Keratinocyte (primary cell): Measurements from ENCODE around the gene SLC25A39. TPM values are rescaled to one million over a fixed set of nuclear protein-coding genes. Genes with fewer than 3 reads are reported as not detected.
A peak's percentile ranks its signal among the peaks of the same experiment; 100 is the strongest.

Experiments used
- DNase-seq: peaks from one replicate; pipeline ENCODE4 v3.0.0-alpha.2; 2011; ENCODE audit warnings: low read depth, missing footprints, low spot score
- FAIRE-seq: peaks from 2 replicates; lab custom pipeline; 2011; peaks lifted over from hg19 to GRCh38; lab: Jason Lieb, UNC
- H2AFZ ChIP-seq: 2 replicates; pipeline ENCODE4 v1.6.0; 2012; ENCODE audit warnings: low read length, control low read depth, inconsistent platforms; ENCODE audit not compliant: control insufficient read depth
- H3K27ac ChIP-seq: 2 replicates; pipeline ENCODE4 v1.5.1; 2011; ENCODE audit warnings: low read length; ENCODE audit not compliant: control insufficient read depth, insufficient read depth
- H3K27me3 ChIP-seq: 3 replicates; pipeline ENCODE4 v1.6.0; 2011; ENCODE audit warnings: low read length; ENCODE audit not compliant: control insufficient read depth, insufficient read depth; ENCODE audit errors: extremely low read depth
- H3K36me3 ChIP-seq, 2 experiments: 2 replicates in 1 of 2; 3 replicates in 1 of 2; pipeline ENCODE4 v1.5.1; 2011; ENCODE audit warnings: low read length in 2 of 2, mild to moderate bottlenecking in 1 of 2; ENCODE audit not compliant: control insufficient read depth in 2 of 2, insufficient read depth in 2 of 2; ENCODE audit errors: extremely low read depth in 1 of 2
- H3K4me1 ChIP-seq: 3 replicates; pipeline ENCODE4 v1.5.1; 2011; ENCODE audit warnings: low read length; ENCODE audit not compliant: control insufficient read depth, insufficient read depth; ENCODE audit errors: extremely low read depth
- H3K4me2 ChIP-seq: 3 replicates; pipeline ENCODE4 v1.6.0; 2011; ENCODE audit warnings: low read depth, low read length; ENCODE audit not compliant: control insufficient read depth, insufficient read depth; ENCODE audit errors: extremely low read depth
- H3K4me3 ChIP-seq, 3 experiments: fragments of 200-600 bp in 1 of 3; sonication (generic) in 1 of 3; 2 replicates in 2 of 3; 3 replicates in 1 of 3; pipeline ENCODE4 v1.5.1; 2011 to 2016; ENCODE audit warnings: low read length in 3 of 3, mild to moderate bottlenecking in 3 of 3, control low read depth in 2 of 3, inconsistent platforms in 1 of 3, low read depth in 1 of 3, mixed read lengths in 1 of 3, mixed run types in 1 of 3, moderate library complexity in 1 of 3; ENCODE audit not compliant: control insufficient read depth in 2 of 3, insufficient read depth in 2 of 3; ENCODE audit errors: extremely low read depth in 1 of 3
- H3K79me2 ChIP-seq: 2 replicates; pipeline ENCODE4 v1.6.0; 2012; ENCODE audit warnings: low read length; ENCODE audit not compliant: control insufficient read depth, insufficient read depth
- H3K9ac ChIP-seq: 3 replicates; pipeline ENCODE4 v1.6.0; 2011; ENCODE audit warnings: low read length; ENCODE audit not compliant: control insufficient read depth, insufficient read depth; ENCODE audit errors: extremely low read depth
- H3K9me1 ChIP-seq: 3 replicates; pipeline ENCODE4 v1.6.0; 2011; ENCODE audit warnings: low read length; ENCODE audit not compliant: control insufficient read depth, insufficient read depth; ENCODE audit errors: extremely low read depth
- H3K9me3 ChIP-seq: 2 replicates; pipeline ENCODE4 v1.5.1; 2012; ENCODE audit warnings: low read depth, low read length; ENCODE audit not compliant: control insufficient read depth
- H4K20me1 ChIP-seq: 3 replicates; pipeline ENCODE4 v1.6.0; 2011; ENCODE audit warnings: low read length; ENCODE audit not compliant: control insufficient read depth, insufficient read depth; ENCODE audit errors: extremely low read depth
- EZH2 ChIP-seq: IDR thresholded peaks from one replicate; pipeline ENCODE4 v1.6.1; 2012; ENCODE audit warnings: inconsistent platforms, mild to moderate bottlenecking, low read length, moderate library complexity
- dilution Hi-C: fragments of 300-500 bp; cut with MboI; formaldehyde crosslinking; loops from one replicate; pipeline ENCODE4 v1.7.0; 2020; ENCODE audit warnings: low sequenced_read_pairs; ENCODE audit not compliant: extremely low pct_ligation_motif_present
- polyA plus RNA-seq, 5 experiments: library from polyadenylated mRNA; depleted of rRNA in 3 of 5; stranded (reverse) in 3 of 5; stranded (forward) in 1 of 5; unstranded in 1 of 5; fragments of >200 nt; gene quantifications; 1 replicate in 1 of 5; 2 replicates in 3 of 5; 3 replicates in 1 of 5; pipeline versions ENCODE4 v1.2.1 to v1.2.3, GENCODE V29; 2011 to 2012; ENCODE audit warnings: missing spikeins in 2 of 5, low read depth in 1 of 5, low replicate concordance in 1 of 5
- TF ChIP-seq, protein P1 (sequence below), 3 experiments: IDR thresholded peaks in 1 of 3; conservative IDR thresholded peaks in 1 of 3; optimal IDR thresholded peaks in 1 of 3; 2 replicates in 2 of 3; 3 replicates in 1 of 3; pipeline versions ENCODE3 to v1.5.1; 2011; ENCODE audit warnings: low read length in 3 of 3, mild to moderate bottlenecking in 3 of 3, moderate library complexity in 2 of 3, control low read depth in 1 of 3, inconsistent platforms in 1 of 3; ENCODE audit not compliant: insufficient read depth in 2 of 3; ENCODE audit errors: extremely low read depth in 1 of 3

Gene SLC25A39
- polyA plus RNA-seq, 1 donor (not counting 4 experiments of a cell fraction or from before 2014, with no cell fraction given), result 108 TPM

DNA sequence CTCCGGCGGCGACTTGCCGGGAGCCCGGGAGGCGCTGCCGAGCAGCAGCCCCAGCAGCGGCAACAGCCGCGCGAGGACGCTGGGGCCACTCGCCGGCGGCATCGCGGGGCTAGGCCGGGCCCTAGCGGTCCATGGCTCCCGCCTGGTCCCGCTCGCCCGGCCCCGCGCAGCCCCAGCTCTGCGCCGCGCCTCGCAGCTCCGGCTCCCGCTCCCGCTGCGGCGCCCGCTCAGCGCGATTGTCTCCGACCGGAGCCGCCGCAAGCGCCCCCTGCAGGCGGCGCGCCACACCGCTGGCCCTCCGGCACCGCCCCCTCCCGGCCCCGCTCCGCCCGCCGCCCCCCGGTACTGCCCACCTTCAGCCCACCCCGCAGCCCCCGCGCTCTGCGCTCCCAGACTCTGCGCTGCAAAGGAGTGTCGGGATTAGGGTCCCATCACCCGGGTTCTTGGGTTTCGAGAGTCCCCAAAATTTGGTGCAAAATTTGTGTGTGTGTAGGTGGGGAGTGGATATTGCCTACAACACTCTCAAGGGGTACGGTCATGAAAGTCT, 39.1 kb upstream of the SLC25A39 start, which contains the start of gene FAM171A2:
Gene FAM171A2, minus strand, starts transcription at position 241 of the 547 bp plus-strand sequence. Its CDS starts 139 bp downstream, at position 102.
- Histone ChIP-seq H4K20me1 (no peaks in the 10 kb centered on the region), H3K9ac (peak within 1 kb of the TSS; percentile 41), H3K9me3 (no peaks in the 10 kb centered on the region), H3K4me1 (no peaks in the 10 kb centered on the region), H3K79me2 (no peaks in the 10 kb centered on the region), H3K4me2 (peak within 1 kb of the TSS; percentile 86), H3K27me3 (peaks cover 27% of the 10 kb centered on the region), H2AFZ (peak within 1 kb of the TSS; percentile 68), H3K36me3 (no peaks in the 10 kb centered on the region), H3K4me3 (peak within 1 kb of the TSS; percentile 54 to 72 (median 57)), H3K27ac (no peak within 1 kb of the TSS), H3K9me1 (no peaks in the 10 kb centered on the region)
- no peak for TF ChIP-seq EZH2
- TF ChIP-seq, protein P1, sequence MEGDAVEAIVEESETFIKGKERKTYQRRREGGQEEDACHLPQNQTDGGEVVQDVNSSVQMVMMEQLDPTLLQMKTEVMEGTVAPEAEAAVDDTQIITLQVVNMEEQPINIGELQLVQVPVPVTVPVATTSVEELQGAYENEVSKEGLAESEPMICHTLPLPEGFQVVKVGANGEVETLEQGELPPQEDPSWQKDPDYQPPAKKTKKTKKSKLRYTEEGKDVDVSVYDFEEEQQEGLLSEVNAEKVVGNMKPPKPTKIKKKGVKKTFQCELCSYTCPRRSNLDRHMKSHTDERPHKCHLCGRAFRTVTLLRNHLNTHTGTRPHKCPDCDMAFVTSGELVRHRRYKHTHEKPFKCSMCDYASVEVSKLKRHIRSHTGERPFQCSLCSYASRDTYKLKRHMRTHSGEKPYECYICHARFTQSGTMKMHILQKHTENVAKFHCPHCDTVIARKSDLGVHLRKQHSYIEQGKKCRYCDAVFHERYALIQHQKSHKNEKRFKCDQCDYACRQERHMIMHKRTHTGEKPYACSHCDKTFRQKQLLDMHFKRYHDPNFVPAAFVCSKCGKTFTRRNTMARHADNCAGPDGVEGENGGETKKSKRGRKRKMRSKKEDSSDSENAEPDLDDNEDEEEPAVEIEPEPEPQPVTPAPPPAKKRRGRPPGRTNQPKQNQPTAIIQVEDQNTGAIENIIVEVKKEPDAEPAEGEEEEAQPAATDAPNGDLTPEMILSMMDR (optimal IDR thresholded peaks at IDR 0.05 in 1 of 3, IDR thresholded peaks at IDR 0.05 in 1 of 3, conservative IDR thresholded peaks at IDR 0.05 in 1 of 3; ENCODE audit: extremely low read depth in 1 of 3, insufficient read depth in 2 of 3, low read length in 3 of 3), result peak in 2 of 3 experiments; percentile 47 to 77
- DNase-seq (no peak), FAIRE-seq (no peak)
- dilution Hi-C loops, result no loop called here

GRCh38 chr17:44362949-44363612, 38.5 kb upstream of the SLC25A39 start:
- TF ChIP-seq, protein P1 (optimal IDR thresholded peaks at IDR 0.05 in 1 of 3, IDR thresholded peaks at IDR 0.05 in 1 of 3, conservative IDR thresholded peaks at IDR 0.05 in 1 of 3; ENCODE audit: extremely low read depth in 1 of 3, insufficient read depth in 2 of 3, low read length in 3 of 3), result no peak
- TF ChIP-seq EZH2, result no peak
- dilution Hi-C loops, result no loop called here
- no peaks in the 10 kb centered on the region for H3K79me2 ChIP-seq
- no peaks in the 10 kb centered on the region for H3K36me3 ChIP-seq
- peak overlapping the region; percentile 41 for H3K9ac ChIP-seq
- DNase-seq (no peak), FAIRE-seq (no peak)
- peak overlapping the region; percentile 86 for H3K4me2 ChIP-seq
- no peaks in the 10 kb centered on the region for H3K9me1 ChIP-seq
- H3K27me3 ChIP-seq, result peaks cover 27% of the 10 kb centered on the region
- no peak overlapping the region for H3K27ac ChIP-seq
- peak overlapping the region; percentile 54 to 72 (median 57) for H3K4me3 ChIP-seq
- no peaks in the 10 kb centered on the region for H4K20me1 ChIP-seq
- peak overlapping the region; percentile 68 for H2AFZ ChIP-seq
- H3K9me3 ChIP-seq, result no peaks in the 10 kb centered on the region
- H3K4me1 ChIP-seq, result no peaks in the 10 kb centered on the region
